HG03060 (cell line): ENCODE data around the gene TRAPPC10.
"Not testable (repeated sequence)": the region's sequence is repeated elsewhere in the genome, so short reads cannot be mapped to it uniquely, and the experiment has no call there.

Source experiments
- ATAC-seq: cut with Tn5 transposase; IDR thresholded peaks from one replicate; pipeline ENCODE4 v1.9.1; 2021; ENCODE audit warnings: low read depth, moderate number of reproducible peaks; ENCODE audit not compliant: unreplicated experiment

TRAPPC10 gene

DNA sequence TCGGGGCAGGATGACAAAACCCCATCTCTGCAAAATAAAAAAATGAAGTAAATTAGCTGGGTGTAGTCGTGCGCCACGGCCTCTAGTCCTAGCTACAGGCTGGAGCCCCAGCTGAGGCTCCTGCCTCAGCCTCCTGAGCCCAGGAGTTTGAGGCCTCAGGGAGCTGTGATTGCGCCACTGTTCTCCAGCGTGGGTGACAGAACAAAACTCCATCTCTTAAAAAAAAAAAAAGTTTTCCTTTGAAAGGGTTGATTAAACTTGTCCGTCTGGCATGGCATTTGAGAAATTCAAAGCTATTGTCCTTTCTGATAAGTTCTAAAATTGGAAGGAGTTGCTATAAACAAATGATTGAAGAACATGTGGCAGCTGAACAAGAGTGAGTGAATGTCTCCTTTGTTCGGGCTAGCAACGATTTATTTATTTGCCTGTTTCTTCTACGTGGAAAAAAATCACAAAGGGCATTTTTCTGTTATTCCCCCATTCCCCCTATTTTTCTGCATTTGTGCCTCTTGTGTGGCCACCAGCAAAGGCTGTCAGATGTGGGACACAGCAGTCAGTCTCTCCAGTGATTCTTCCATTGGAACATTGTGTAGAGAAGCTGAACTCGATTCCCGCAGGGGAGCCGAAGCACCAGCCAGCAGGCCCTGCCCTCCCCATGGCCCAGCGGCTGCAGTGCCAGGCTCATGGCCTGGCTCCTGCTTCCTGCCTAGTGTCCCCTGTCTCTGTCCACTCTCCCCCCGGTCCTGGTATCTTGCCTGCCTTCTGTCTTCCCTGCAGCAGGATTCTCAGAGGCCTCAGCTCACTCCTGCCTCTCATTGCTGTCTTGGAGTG is 73.6 kb downstream of the TRAPPC10 start:
- no peak for ATAC-seq

GRCh38 chr21:44086636-44087425 is 74.7 kb downstream of the TRAPPC10 start:
- no peak for ATAC-seq

- no peak for ATAC-seq
Observed at GRCh38 chr21:44087426-44088400, 75.6 kb downstream of the TRAPPC10 start.

DNA sequence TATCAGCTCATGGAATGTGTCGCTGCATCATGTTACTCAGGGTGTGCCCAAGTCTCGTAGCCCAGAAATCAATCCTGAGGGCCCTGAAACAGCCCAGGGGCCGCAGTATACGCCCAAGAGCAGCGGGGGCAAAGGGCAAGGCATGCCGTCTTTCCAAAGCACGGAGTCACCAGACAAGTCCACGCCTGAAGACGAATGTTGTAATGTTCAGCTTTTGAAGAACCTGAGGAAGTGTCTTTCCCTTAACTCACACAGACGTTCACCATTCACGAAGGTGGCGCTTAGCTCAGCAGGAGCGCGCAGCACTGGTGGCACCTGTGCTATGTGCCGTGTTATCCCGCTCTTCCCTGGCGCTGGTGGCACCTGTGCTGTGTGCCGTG is 76.3 kb downstream of the TRAPPC10 start:
- no peak for ATAC-seq

GRCh38 chr21:44089001-44089911 is 77.1 kb downstream of the TRAPPC10 start:
- ATAC-seq, result no peak

GRCh38 chr21:44090325-44090724 is 78.2 kb downstream of the TRAPPC10 start:
- ATAC-seq, result no peak

DNA sequence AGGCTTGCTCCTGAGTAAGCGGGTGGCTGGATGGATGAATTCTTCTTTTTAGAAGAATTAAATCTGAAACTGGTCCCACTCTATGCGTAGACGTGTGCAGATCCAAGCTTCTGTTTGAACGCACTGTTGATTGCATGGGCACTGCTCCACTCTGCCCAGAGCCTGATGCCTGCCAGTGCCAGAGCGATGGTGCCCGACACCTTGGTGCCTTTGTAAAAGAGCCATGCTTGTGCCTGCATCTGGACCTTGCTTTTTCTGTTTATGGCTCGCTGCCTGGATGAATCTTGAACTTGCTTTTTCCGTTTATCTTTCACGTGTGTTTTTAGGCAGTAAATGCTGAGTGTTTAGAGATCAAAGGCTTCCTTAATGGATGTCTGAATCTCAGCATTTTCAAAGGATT is 80.1 kb downstream of the TRAPPC10 start:
- ATAC-seq, result no peak

DNA sequence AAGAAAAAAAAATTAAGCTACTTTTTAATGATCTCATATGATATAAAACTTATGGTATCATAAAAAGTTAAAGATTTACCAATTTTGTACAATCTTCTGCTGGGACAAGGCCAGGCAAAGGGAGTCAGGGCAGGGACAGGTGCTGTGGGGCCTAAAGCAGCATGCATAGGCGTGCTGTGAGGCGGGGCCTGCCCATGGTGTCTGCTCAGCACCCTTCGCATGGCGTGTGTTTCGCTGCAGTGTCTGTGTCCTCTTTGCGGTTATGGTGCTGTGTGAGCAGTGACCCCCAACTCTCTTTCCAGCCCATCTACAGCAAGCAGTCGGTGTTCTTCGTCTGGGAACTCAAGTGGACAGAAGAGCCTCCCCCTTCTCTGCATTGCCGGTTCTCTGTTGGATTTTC is 81.7 kb downstream of the TRAPPC10 start:
- no peak for ATAC-seq

DNA sequence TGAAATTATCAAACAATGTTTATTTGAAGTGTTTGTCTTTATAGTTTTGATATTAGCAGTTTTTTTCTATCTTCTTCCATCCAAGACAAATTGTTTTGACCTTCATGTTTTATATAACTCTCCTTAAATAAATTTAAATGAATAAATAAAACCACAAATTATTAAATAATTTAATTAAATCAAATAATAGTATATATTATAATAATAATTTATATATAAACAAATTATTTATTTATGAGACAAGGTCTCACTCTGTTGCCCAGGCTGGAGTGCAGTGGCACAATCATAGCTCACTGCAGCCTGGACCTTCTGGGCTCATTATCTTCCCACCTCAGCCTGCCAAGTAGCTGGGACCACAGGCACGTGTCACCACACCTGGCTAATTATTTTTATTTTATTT is 82.7 kb downstream of the TRAPPC10 start:
- ATAC-seq, result no peak

GRCh38 chr21:44098507-44098906 is 86.4 kb downstream of the TRAPPC10 start:
- ATAC-seq, result not testable (repeated sequence)

- not testable (repeated sequence) for ATAC-seq
Observed at GRCh38 chr21:44098964-44099363, 86.9 kb downstream of the TRAPPC10 start.

DNA sequence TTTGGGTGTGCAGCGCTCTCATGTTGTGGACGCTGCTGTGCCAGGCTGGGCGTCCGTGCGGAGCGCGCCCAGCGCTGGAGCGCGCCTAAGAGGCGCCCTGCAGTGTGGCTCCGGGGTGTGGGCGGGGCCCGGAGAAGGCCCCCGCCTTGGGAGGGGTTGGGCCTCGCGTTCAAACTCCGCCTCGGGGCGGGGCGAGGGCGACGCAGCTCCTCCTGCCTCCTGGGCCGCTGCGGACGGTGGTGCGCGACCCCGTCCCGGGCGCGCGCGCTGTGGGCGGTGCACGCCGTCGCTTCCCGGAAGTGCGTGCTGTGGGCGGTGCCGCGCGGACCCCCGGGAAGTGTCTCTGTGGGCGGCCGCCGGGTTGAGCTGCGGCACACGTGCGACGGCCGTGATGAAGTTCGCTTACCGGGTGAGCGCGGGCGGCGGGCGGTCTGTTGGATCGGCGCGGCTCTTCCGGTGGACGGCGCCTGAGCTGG is 95.0 kb downstream of the TRAPPC10 start, which contains the start of gene PWP2:
TSS of gene PWP2 (plus strand) at position 374 of the 476 bp plus-strand sequence. CDS start at position 392, 18 bp downstream.
- not testable (repeated sequence) for ATAC-seq

- not testable (repeated sequence) for ATAC-seq
Observed at GRCh38 chr21:44107589-44107988, 95.5 kb downstream of the TRAPPC10 start.

- not testable (repeated sequence) for ATAC-seq
Observed at GRCh38 chr21:44113702-44114371, 101.7 kb downstream of the TRAPPC10 start.

DNA sequence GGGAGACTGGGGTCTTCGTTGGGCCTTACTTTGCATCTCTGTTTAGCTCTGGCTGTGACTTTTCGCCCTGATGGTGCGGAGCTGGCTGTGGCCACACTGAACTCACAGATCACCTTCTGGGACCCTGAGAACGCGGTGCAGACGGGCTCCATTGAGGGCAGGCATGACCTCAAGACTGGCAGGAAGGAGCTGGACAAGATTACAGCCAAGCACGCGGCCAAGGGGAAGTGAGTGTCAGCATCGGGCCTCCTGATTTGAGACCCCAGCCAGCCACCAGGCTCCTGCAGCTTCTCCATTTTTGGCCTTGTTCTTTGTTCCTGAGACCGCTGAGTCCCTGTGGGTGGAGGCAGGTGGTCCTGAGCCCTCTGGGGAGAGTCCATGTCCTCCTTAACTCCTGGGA is 110.0 kb downstream of the TRAPPC10 start:
- not testable (repeated sequence) for ATAC-seq

DNA sequence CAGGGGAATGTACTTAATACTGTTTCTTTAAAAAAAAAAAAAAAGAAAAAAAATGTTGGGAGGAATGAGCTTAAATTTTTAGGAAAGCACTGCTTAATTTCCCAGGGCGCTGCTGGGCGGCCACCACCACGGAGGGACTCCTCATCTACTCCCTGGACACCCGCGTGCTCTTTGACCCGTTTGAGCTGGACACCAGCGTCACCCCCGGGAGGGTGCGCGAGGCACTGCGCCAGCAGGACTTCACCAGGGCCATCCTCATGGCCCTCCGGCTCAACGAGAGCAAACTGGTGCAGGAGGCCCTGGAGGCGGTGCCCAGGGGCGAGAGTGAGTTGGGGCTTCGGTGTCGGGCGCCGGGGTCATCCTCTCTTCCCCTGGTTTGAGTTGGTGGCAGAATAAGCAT is 115.7 kb downstream of the TRAPPC10 start:
- not testable (repeated sequence) for ATAC-seq

- ATAC-seq, result not testable (repeated sequence)
Observed at GRCh38 chr21:44133715-44134057, 121.6 kb downstream of the TRAPPC10 start.

DNA sequence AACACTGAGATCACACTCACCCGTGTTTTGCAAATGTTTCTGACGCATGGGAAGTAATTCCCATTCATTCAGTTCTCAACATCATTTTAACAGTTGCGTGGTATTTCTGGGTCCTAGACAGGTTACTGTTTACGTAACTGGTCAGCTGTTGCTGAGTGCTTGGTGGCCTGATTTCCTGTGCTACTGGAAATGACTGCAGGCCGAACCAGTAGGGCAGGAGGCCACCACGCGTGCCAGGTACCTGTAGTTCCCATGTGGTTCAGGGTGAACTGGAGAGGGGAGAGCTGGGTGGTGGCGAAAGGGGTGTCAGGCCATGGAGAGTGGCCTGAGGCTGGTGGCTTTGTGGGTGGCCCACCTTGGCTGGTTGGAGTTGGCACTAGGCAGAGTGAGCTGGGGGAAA is 122.6 kb downstream of the TRAPPC10 start:
- ATAC-seq, result not testable (repeated sequence)

- not testable (repeated sequence) for ATAC-seq
Observed at GRCh38 chr21:44138039-44138438, 125.9 kb downstream of the TRAPPC10 start.
